GM21526 (cell line): ENCODE data around the gene CEP85.
"Not testable (repeated sequence)": the region's sequence is repeated elsewhere in the genome, so short reads cannot be mapped to it uniquely, and the experiment has no call there.

Source experiments
- ATAC-seq: cut with Tn5 transposase; IDR thresholded peaks from one replicate; pipeline ENCODE4 v1.9.1; 2021; ENCODE audit warnings: moderate library complexity; ENCODE audit not compliant: unreplicated experiment, low FRiP score

The CEP85 gene

DNA sequence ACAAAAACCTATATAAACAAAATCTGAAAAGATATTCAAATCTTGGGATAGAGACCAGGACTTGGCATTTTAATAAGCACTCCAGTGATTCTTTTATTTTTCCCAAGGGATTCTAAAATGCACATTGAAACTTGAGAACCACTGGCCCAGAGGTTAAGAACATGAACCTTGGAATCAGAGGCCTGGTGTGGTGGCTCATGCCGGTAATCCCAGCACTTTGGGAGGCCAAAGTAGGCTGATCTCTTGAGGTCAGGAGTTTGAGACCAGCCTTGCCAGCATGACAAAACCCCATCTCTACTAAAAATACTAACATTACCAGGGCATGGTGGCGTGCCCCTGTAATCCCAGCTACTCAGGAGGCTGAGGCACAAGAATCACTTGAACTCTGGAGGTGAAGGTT is 12.9 kb upstream of the CEP85 start:
- ATAC-seq, result no peak

DNA sequence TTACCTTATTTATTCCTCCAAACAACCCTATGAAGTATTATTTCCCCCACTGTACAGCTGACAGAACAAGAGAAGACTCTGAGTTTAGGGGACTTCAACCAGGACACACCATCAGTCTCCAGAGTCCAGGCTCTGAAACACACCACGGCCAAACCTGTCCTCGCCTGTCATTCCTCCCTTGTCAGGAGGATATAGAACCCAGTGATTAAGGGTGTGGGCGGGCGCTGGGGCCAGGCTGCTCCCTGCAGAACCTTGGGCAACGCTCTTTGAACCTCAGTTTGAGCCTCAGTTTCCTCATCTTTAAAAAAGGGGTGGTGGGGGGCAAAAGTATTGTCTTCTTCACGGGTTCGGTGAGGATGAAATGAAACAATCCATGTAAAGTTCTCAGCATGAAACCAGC is 9.4 kb upstream of the CEP85 start:
- no peak for ATAC-seq

DNA sequence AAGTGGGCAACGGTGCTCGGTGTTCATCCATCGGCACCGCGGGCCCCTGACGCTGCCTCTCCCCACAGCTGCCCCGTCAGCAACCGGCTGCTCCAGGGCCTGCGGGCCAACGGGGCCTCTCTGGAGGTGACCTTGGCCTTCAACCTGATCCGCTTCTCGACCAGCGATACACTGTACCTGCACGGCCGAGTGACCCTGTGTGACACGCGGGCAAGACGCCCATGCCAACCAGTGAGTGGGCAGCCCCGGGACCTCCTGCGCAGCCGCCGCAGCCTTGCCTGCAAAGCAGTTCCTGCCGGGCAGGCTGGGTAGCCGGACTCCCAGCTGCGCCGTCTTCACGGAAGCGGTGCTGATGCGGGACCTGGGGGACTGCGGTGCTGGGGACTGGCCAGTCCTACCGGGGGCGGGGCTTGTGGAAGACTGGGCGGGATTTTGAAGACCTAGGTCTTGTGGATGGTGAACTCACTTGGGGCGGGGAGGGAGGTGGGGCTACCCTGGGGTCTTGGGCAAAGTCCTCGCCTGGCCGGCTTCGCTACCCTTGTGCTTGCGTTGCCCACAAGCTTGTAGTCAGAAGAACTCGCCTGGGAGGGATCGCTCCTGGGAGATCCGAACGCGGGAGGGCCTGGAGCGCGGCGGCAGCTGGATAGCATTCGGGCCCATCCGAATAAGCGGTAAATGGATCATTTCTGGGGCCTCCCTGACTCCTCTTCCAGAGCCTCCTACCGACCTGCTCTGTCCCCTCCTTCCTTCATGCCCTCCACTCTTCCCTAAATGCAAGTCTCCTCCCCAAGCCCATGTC is 8.8 kb upstream of the CEP85 start:
- no peak for ATAC-seq

DNA sequence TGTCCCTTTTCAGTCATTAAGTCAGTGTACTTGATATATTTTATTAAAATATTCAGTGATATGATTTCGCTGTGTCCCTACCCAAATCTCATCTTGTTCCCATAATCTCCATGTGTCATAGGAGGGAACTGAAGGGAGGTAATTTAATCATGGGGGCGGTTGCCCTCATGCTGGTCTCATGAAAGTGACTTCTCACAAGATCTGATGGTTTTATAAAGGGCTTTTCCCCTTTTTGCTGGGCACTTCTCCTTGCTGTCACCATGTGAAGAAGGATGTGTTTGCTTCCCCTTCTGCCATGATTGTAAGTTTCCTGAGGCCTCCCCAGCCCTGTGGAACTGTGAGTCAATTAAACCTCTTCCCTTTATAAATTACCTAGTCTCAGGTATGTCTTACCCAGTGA is 3.3 kb upstream of the CEP85 start:
- not testable (repeated sequence) for ATAC-seq

DNA sequence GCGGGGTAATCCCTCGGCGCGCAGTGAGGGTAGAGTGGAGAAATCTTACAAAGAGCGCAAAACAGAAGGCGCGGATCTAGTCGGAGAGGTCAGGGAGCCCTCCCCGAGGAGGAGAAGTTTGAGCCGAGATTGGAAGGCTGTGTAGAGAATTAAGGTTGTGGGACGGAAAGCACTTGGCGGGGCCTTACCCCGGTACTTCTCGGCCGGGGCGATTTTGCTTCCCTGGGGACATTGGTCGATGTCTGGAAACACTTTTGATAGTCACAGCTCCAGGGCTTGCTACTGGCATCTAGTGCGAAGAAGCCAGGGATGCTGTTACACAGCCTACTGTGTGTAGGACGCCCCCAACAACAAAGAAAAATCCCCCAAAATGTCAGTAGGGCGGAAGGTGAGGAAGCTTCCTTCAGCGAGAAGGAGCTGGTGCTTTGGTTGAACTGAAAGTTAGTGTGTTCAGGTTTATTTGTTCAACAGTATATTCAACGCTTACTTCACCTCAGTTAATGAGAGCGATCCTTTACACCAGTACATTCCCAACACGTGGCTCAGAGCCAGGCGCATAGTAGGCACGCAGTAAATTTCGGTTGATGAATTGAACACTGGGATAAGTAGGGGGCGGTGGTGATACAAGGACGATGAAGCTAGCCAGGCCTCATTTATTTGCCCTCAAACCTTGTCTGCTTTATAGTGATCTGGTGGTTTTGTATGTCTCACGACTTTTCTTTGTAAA is 807 bp downstream of the CEP85 start:
- ATAC-seq, result peak; percentile 7

DNA sequence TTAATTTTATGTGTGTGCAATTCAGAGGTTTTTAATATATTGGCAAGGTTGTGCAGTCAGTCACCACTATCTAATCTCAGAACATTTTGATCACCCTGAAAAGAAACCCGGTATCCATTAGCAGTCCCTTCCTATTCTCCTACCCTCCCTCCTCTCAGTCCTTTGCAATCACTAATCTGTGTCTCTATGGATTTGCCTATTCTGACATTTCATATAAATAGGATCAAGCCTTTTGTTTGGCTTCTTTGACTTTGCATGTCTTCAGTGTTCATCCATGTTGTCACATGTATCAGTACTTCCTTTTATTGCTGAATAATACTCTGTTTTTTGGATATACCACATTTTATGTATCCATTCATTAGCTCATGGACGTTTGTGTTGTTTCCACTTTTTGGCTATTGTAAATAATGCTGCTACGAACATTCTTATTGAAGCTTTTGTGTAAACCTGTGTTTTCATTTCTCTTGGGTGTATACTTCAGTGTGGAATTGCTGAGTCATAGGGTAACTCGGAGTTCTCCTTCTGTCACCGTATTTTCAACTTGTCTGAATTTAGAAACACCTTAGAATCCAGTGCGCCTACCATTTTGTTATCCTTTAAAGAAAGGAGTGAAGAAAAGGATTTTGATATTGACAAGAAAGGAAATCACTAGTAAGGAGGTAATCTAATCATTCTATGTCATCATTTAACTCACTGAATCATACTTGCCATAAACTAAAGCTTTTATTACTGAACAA is 3.4 kb downstream of the CEP85 start:
- ATAC-seq, result no peak

DNA sequence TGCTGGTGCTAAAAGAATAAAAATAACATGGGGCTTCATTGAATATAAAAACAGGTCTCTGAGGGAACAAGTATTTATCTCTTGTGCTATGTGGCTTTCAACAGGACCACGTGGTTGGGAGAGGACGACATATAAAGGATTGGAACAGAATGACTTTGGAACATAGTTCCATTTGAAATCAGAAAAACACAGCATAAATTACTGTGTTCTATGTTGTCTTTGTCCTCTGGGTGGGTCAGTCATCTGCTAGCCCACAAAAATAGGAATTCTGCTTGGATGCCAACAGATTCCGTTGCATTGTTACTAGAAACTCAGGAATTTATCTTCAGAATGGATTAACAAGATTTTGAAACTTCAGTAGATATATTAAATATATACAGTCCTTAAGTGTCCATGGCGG is 5.9 kb downstream of the CEP85 start:
- ATAC-seq, result no peak

DNA sequence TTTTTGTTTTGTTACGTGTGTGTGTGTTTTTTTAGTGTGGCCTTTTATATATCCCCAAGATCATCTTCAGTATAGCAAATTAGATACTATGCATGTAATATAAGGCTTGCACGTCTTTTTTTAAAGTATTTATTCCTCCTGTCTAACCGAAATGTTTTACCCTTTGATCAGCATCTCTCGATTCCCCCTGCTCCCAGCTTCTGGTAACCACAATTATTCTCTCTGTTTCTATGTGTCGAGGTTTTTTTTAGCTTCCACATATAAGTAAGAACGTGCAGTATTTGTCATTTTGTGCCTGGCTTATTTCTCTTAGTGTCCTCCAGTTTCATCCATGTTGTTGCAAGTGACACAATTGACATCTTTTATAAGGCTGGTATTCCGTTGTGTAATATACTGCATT is 18.7 kb downstream of the CEP85 start:
- ATAC-seq, result no peak

DNA sequence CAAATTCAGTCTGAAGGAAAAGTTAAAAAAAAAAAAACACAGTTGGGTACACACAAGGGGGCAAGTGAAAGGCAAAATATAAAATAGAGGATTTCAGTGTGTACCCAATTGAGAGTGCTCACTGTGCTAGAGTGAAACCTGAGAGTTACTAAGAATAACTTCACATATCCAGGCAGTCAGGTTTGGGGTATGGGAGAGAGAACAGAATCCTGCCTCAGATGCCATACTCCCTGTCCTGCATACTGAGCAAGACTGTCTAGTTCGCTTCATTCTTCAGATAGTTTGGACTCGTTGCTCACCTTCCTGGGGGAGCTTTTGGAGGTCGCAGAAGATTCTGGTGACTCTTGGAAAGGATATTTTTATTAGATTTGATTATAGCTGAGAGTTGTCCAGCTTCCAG is 20.4 kb downstream of the CEP85 start:
- ATAC-seq, result no peak

DNA sequence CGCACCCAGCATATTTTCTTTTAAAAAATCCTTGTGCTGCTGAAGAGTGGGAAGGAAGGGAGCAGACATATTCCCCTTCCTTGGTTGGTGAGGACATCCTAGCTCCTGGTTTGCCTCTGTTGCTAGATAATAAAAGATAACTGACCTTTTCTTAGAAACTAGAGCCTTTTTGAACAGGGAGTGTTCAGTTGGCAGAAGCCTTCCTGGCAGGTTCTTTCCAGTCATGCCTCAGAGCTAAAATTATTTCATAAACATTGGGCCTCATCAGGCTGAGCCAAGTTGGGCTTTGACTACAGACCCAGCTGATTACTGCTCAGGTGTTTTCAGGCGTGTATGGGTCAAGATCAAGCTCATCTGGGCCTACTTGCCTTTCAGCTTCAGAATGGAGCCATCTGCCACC is 23.2 kb downstream of the CEP85 start:
- no peak for ATAC-seq

DNA sequence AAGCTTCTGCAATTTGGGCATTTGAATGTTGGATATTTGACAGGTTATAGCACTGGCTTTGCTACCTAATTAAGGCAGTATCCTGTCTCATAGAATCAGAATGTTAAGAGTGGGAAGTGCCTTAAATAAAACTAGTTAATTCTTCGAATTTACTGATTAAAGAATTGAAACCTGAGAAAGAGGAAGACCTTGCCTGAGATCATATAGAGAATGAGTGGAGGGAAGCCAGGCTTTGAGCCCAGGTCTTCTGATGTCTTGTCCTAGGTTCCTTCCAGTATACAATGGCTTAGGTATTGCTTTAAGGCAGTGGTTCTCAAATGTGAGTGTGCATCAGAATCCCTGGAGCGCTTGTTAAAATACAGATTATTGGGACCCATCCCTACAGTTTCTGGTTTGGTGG is 25.0 kb downstream of the CEP85 start:
- no peak for ATAC-seq

DNA sequence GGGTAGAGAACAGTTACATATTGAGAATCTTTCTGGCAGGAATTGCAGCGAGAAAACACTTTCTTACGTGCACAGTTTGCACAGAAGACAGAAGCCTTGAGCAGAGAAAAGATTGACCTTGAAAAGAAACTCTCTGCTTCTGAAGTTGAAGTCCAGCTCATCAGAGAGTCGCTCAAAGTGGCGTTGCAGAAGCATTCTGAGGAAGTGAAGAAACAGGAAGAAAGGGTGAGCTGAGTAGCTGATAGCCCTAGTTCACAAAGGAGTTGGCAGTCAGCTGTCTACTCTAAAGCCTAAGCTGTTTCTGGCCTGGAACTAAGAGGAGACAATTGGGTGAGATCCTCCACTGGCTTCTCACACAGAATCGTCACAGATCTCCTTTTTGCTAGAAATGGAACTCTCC is 25.6 kb downstream of the CEP85 start:
- no peak for ATAC-seq

DNA sequence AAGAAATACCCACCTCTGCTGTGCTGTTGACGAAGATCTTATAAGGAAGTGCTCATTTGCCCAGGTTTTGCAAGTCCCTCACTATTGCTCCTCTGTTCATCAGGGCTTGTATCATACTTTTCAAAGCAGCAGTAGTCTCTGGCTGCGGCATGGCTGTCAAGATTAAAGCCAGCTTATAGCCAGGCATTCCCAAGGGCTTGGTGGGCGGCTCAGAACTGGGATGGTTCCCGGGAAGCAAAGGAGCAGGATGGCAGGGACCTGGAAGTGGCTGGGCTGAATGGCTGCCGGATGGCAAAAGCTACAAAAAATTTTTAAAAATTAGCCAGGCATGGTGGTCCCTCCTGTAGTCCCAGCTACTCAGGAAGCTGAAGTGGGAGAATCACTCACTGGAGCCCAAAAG is 29.2 kb downstream of the CEP85 start:
- ATAC-seq, result no peak

DNA sequence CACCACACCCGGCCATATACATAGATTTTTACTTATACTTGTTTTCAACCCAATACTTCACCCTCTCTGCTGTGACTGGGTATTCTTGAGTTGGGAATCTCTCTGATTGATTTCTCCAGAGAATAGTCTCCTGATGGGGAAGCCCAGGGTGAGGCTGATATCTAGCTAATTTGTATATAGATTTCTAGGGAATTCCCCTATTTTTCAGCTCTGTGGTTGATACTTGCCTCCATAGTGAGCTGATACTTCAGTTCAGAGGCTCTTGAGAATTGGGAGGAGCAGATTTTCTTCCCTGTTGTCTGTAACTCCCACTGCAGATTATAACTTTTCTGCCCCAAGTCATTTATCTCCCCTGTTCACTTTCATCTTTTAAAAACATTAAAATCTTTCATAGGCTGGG is 31.4 kb downstream of the CEP85 start:
- ATAC-seq, result no peak

DNA sequence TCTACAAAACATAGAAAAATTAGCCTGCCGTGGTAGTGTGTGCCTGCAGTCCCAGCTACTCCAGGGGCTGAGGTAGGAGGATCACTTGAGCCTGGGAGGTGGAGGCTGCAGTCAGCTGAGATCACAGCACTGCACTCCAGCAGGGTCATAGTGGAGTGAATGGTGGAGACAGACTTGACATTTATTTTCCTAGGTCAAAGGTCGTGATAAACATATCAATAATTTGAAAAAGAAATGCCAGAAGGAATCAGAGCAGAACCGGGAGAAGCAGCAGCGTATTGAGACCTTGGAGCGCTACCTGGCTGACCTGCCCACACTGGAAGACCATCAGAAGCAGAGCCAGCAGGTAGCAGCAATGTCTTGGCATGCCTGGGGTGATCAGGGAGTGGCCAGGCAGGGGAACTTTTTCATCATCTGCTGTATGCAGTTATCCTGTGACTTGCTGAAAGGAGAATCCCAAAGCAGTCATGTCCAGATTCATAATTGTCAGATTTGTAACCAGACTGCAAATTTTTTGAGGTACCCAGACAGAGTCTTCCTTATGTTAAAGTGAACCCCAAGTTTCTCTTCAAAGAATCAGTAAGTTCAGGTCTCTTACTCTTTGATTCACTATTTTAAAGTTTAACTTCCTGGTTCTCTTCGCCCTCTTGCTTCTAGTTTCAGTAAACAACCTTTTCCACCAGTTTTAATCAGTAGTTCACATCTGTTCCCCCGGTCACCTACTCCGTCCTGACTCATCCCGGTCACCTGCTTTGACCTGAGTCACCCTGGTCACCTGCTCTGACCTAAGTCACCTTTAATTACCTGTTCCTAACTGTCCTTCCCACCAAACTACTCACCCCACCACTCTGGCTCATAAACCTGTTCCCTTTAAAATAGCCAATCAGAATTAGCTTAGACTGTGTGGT is 34.5 kb downstream of the CEP85 start:
- no peak for ATAC-seq

DNA sequence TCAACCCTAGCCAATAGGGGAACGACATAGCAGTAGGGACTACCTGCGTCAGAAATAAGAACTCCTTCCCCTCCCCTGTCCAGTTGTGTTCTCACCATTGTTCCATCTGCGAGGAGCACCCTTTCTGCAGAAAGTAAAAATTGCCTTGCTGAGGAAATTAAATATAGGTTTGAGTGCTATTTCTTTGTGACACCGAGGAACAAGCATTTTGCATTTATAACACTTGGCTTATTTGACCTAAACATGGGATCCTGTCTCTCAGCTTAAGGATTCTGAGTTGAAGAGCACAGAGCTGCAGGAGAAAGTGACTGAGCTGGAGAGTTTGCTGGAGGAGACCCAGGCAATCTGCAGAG is 35.2 kb downstream of the CEP85 start:
- no peak for ATAC-seq

DNA sequence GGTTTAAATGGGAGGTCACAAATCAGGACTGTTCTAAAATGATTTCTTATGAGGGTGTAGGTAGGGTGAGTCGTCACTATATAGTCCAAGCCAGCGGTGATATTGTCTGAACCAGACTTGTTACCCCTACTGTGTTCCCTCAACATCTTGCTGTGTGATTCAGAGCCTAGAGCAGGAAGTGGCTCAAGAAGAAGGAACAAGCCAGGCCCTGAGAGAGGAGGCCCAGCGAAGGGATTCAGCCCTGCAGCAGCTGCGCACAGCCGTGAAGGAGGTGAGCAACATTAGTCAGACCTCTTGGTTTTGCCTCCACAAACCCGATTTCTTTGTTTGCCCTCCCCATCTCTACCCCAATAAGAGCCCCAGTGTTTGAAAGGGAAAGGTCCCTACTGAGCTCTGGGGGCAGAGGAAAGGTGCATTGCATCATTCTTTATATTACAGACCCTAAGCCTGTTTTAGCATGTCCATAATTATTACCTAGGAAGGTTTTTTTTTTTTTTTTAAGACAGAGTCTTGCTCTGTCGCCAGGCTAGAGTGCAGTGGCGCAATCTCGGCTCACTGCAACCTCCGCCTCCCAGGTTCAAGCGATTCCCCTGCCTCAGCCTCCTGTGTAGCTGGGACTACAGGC is 40.9 kb downstream of the CEP85 start:
- no peak for ATAC-seq

DNA sequence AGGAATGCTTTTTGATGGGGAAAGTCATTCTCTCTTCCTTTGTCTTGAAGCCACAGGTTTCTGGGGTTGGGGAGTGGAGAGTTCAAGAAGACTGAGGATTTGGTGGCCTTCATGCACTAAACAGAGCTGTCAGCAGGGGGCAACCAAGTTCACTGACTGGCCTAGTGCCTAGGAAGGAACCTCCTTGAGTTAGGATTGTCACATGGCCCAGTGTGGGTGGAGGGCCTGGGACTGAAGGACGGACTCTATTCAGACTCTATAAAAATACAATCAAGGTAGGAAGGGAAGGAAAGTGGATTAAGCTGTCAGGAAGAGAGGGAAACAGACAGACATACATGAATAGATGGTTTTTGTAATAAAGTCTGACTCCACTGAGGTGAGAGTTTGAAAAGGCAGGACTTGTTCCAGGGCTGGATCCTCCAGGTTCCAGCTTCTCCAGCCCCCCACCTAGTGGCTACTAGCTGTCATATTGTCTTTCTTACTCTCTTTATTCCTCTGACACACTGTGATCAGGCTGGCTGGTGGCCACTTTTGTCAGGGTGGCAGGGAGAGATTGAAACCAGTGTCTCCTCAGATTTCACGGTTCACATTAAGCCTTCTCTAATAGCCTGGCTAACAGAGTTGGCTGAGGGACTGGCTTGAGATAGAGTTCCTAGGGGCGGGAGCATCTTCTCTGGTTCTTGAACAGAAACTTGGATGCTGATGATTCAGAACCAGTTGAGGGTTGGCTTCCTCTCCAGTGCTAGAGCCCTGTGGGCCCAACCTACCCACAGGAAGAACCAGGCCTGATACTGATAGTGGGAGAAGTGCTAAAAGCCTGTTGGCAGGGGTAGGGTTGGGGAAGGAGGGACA is 41.8 kb downstream of the CEP85 start:
- no peak for ATAC-seq

DNA sequence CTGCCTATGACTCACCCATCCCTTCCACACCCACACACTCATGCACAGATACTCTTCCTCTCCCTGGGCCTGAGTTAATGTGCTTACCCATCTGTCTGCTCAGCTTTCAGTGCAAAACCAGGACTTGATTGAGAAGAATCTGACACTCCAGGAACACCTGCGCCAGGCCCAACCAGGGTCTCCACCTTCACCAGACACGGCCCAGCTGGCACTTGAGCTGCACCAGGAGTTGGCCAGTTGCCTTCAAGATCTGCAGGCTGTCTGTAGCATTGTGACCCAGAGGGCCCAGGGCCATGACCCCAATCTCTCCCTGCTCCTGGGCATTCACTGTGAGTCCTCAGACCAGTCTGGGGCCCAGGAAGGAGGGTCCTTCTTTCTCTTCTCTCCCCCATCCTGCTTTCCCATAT is 42.4 kb downstream of the CEP85 start:
- ATAC-seq, result no peak
